BE2C (cell line): ENCODE data around the gene WIPI1.
A peak's percentile ranks its signal among the peaks of the same experiment; 100 is the strongest.

Experiments used
- DNase-seq: peaks from one replicate; pipeline ENCODE4 v3.0.0-alpha.2; 2020
- H3K27me3 ChIP-seq: fragments of 250-450 bp; sonication (Bioruptor Pico); 2 replicates; pipeline ENCODE4 v1.5.1; 2020; ENCODE audit warnings: mild to moderate bottlenecking
- H3K36me3 ChIP-seq: fragments of 250-450 bp; sonication (Bioruptor Pico); 2 replicates; pipeline ENCODE4 v1.5.1; 2020; ENCODE audit warnings: mild to moderate bottlenecking
- H3K4me1 ChIP-seq: fragments of 250-450 bp; sonication (Bioruptor Pico); 2 replicates; pipeline ENCODE4 v1.5.1; 2020
- H3K4me3 ChIP-seq: 2 replicates; pipeline ENCODE4 v1.5.1; 2011; ENCODE audit warnings: low read depth, low read length
- H3K9me3 ChIP-seq: fragments of 250-450 bp; sonication (Bioruptor Pico); 2 replicates; pipeline ENCODE4 v1.5.1; 2020
- TF ChIP-seq, protein P1 (sequence below): IDR thresholded peaks from 2 replicates; pipeline ENCODE4 v1.5.1; 2012; ENCODE audit warnings: mild to moderate bottlenecking, low read depth, low read length

Gene WIPI1

DNA sequence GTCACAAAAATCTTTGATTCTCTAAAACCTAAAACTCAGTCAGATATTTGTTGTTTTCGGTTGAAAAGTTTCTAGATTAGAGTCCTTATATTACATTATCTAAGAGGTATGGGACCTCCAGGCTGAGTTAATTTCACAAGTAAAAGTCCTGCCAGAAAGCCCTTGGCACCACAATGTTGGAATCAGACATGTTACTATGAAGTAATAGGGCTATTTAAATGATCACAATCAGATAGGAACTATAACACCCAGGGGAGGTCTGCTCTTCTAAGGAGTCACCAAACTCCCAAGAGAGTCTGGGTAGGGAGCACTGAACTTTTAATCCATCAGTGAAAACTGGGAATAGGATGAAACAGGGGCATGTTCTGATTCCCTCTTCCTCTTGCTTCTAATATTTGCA, 54.2 kb downstream of the WIPI1 start:
- Histone ChIP-seq H3K36me3 (no peaks in the 10 kb centered on the region), H3K9me3 (no peaks in the 10 kb centered on the region; the same call in 1 of the 2 replicates), H3K4me3 (no peak overlapping the region), H3K4me1 (no peaks in the 10 kb centered on the region), H3K27me3 (no peaks in the 10 kb centered on the region)
- TF ChIP-seq, protein P1, sequence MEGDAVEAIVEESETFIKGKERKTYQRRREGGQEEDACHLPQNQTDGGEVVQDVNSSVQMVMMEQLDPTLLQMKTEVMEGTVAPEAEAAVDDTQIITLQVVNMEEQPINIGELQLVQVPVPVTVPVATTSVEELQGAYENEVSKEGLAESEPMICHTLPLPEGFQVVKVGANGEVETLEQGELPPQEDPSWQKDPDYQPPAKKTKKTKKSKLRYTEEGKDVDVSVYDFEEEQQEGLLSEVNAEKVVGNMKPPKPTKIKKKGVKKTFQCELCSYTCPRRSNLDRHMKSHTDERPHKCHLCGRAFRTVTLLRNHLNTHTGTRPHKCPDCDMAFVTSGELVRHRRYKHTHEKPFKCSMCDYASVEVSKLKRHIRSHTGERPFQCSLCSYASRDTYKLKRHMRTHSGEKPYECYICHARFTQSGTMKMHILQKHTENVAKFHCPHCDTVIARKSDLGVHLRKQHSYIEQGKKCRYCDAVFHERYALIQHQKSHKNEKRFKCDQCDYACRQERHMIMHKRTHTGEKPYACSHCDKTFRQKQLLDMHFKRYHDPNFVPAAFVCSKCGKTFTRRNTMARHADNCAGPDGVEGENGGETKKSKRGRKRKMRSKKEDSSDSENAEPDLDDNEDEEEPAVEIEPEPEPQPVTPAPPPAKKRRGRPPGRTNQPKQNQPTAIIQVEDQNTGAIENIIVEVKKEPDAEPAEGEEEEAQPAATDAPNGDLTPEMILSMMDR, result no peak
- DNase-seq, result no peak

DNA sequence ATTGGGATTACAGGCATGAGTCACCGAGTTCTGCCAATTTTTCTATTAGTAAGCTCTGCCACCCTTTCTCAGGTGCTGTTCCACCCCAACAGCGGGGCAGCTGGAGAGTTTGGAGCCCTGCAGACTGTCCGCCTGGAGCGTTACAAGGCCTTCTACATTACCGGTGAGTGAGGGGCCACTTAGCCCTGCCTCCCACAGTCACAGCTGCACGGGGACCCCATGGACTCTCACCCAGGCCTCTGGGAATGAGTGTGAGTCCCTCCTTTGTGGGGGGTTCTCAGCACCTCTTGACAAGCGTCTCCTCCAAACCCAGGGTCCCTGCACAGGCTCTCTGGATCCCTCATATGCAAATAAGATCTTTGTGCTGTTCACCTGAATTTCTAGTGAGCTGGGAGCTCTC, 56.0 kb downstream of the WIPI1 start:
- no peaks in the 10 kb centered on the region for H3K36me3 ChIP-seq
- DNase-seq, result no peak
- no peak overlapping the region for H3K4me3 ChIP-seq
- H3K9me3 ChIP-seq, result no peaks in the 10 kb centered on the region; the same call in 1 of the 2 replicates
- no peaks in the 10 kb centered on the region for H3K4me1 ChIP-seq
- TF ChIP-seq, protein P1, result no peak
- no peaks in the 10 kb centered on the region for H3K27me3 ChIP-seq

DNA sequence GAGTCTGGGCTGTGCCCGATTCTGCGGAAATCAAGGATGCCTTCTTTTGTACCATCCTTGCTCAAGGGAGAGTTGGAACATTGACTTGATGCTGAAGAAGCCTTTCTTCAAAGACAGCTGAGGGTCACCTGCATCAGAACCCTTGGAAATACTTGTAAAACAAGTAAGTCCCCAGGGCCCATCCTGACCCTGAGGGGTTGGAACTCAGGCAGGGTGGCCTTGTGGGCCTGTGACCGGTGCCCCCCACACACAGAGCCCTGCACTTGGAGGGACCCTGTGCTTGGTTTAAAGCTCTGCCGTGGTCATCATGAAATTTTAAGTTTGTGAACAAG, 56.9 kb downstream of the WIPI1 start:
- H3K27me3 ChIP-seq, result no peaks in the 10 kb centered on the region
- H3K9me3 ChIP-seq, result no peaks in the 10 kb centered on the region
- no peaks in the 10 kb centered on the region for H3K36me3 ChIP-seq
- DNase-seq, result no peak
- TF ChIP-seq, protein P1, result no peak
- no peaks in the 10 kb centered on the region for H3K4me1 ChIP-seq
- no peak overlapping the region for H3K4me3 ChIP-seq

DNA sequence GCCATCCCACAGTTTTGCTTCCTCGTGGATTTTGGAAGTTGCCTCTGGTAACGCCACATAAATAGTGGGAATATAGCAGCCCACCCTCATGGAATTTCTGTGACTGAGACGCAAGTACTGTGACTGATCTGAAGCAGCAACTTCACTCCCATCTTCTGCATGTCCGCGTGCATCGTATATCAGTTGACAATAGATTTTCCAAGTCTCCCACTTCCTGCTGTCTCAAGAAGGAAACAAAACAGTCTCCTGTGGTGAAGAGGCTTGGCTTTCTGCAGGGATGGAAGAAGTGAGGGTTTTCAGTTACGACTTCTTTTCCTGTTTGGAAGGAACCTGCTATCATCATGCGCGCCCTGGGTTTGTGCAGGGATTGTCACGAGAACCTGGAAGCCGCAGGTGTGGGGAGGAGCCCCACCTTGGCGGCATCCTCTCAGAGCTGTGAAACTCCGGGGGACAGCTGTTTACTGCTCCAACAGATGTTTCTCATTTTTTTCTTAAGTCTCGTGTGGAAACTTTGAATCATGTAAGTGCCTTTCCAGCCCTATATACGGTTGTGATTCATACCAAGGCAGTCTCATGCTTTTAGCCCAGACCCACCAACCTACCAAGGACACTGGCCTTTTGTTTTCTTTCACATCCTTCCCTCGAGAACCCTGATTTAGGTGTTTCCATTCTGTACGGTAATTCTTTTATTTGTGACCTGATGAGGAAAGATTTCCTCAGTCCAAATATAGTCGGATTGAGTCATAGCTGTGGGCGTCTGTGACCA, 57.5 kb downstream of the WIPI1 start:
- H3K4me1 ChIP-seq, result no peaks in the 10 kb centered on the region
- no peak for DNase-seq
- H3K9me3 ChIP-seq, result no peaks in the 10 kb centered on the region
- TF ChIP-seq, protein P1, result no peak
- no peaks in the 10 kb centered on the region for H3K27me3 ChIP-seq
- H3K36me3 ChIP-seq, result no peaks in the 10 kb centered on the region
- H3K4me3 ChIP-seq, result no peak overlapping the region

DNA sequence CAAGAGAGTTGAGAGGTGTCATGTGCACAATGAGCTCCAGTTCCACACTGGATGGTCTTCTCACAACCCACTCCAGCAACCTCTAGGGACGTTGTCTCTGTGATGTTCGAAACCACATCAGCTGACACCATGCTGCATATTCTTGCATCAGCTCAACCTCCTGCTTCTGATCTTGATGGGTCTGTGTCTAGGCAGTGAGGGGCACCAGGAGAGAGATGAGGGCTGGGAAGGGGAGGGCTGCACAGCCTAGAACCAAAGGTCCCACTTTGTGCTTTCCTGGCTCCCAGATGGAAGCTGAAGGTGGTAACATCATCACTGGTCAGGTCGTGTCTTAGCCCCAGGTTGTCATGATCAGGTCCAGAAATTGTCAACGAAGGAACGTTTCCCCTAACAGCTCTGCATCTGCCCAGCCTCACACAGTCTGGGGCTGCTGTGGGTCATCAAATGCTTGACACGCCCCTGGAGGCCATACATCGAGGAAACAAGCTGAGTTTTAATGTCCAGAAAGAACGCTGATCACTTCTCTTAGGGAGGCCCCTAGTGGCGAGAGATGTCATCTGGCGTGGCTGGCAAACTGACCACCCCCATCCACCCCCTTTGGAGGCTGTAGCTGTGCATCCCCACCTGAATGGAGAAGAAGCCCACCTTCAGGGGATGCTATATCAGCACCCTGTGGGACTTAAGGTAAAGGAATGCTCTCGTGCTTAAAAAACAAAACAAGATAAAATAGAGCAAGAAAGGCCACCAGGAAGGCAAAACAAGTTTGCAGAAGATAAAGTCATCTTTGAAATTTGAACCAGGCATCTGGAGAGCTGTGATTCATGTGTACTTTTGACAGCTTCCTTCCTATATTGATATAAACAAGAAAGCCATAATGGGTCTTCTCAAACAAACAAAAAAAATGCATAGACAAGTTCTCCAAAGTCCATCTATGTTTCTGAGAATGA, 58.3 kb downstream of the WIPI1 start:
- Histone ChIP-seq H3K27me3 (no peaks in the 10 kb centered on the region), H3K4me1 (no peaks in the 10 kb centered on the region), H3K36me3 (no peaks in the 10 kb centered on the region), H3K9me3 (no peaks in the 10 kb centered on the region), H3K4me3 (no peak overlapping the region)
- TF ChIP-seq, protein P1, result peak; percentile 88
- peak; percentile 69 for DNase-seq
